Activated naive CD8-positive, alpha-beta T cell treated with anti-CD3 and anti-CD28 coated beads, Interleukin-2, amount 50 U/mL, for 24 hours (primary cell): Measurements from ENCODE around the gene SMCO3.
"Not testable (repeated sequence)": the region's sequence is repeated elsewhere in the genome, so short reads cannot be mapped to it uniquely, and the experiment has no call there.

ENCODE experiments used
- ATAC-seq: fragments of 150-1000 bp; cut with Tn5 transposase; one replicate; pipeline ENCODE4 v1.10.0; 2021
- DNase-seq: peaks from one replicate; pipeline ENCODE4 v3.0.0; 2021
- H3K27ac Mint-ChIP-seq: one replicate; pipeline ENCODE4 v1.8.0; 2021; ENCODE audit warnings: mild to moderate bottlenecking, mixed read lengths
- H3K27me3 Mint-ChIP-seq: one replicate; pipeline ENCODE4 v1.8.0; 2021; ENCODE audit warnings: mixed read lengths
- H3K36me3 Mint-ChIP-seq: one replicate; pipeline ENCODE4 v1.8.0; 2021; ENCODE audit warnings: low read depth, mixed read lengths
- H3K4me1 Mint-ChIP-seq: one replicate; pipeline ENCODE4 v1.8.0; 2021; ENCODE audit warnings: mixed read lengths
- H3K4me3 Mint-ChIP-seq: one replicate; pipeline ENCODE4 v1.8.0; 2021; ENCODE audit warnings: mild to moderate bottlenecking, moderate library complexity, mixed read lengths
- H3K9me3 Mint-ChIP-seq: one replicate; pipeline ENCODE4 v1.8.0; 2021; ENCODE audit warnings: mixed read lengths

SMCO3 gene

DNA sequence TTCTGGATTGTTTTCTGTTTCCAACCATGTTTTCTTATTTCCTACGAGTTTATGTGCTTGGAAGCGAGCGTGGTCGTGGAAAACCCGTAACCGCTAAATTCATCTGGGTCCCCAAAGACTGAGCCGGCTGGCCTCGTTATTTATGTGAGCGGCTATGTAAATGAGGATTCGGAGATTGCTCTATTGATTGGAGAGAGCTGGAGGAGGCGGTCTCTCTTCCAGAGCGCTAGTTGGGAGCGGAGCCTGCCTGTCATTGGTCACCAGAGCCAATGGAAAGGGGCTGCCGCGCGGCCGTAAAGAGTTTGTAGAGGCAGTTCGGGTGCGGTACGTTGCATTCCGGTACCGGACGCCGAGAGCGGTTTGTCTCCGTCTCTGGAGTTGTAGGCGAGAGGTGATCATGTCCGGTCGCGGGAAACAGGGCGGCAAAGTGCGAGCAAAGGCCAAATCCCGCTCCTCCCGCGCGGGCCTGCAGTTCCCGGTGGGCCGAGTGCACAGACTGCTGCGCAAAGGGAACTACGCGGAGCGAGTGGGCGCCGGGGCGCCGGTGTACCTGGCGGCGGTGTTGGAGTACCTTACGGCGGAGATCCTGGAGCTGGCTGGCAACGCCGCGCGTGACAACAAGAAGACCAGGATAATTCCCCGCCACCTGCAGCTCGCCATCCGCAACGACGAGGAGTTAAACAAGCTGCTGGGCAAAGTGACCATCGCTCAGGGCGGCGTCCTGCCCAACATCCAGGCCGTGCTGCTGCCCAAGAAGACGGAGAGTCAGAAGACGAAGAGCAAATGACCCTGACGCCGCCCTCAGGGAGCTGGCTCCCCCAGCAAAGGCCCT lies 39.7 kb downstream of the SMCO3 start:
- peaks cover 15% of the 10 kb centered on the region for H3K36me3 Mint-ChIP-seq
- H3K27ac Mint-ChIP-seq, result peak overlapping the region; percentile 96
- no peaks in the 10 kb centered on the region for H3K9me3 Mint-ChIP-seq
- DNase-seq (peak; percentile 85), ATAC-seq (peak; percentile 66)
- H3K4me1 Mint-ChIP-seq, result peaks cover 61% of the 10 kb centered on the region
- no peaks in the 10 kb centered on the region for H3K27me3 Mint-ChIP-seq
- peak overlapping the region; percentile 98 for H3K4me3 Mint-ChIP-seq

DNA sequence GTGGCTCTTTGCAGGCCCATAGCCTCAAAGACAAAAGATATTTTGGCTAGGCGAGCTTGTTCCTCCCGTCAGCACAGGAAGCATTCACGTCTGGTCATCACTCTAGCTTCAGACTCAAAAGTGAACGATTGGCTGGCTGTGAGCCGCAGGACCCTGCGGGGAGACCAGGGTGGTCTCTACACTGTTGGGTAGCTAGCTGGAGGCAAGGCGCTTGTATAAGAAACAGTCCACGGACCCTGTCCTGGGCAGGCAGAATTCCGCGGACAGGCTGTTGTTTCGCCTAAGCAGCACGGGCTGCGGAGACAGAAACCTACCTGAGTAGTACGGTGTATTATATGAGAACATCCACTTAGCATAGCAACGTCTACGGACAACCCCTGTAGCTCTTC lies 40.3 kb downstream of the SMCO3 start:
- Mint-ChIP-seq H3K27me3 (no peaks in the 10 kb centered on the region), H3K36me3 (peaks cover 21% of the 10 kb centered on the region), H3K4me3 (peak overlapping the region; percentile 98), H3K9me3 (no peaks in the 10 kb centered on the region), H3K27ac (peak overlapping the region; percentile 96), H3K4me1 (peaks cover 66% of the 10 kb centered on the region)
- peak; percentile 1 for ATAC-seq
- peak; percentile 32 for DNase-seq

GRCh38 chr12:14772946-14773345 lies 41.0 kb downstream of the SMCO3 start:
- peaks cover 72% of the 10 kb centered on the region for H3K4me1 Mint-ChIP-seq
- H3K9me3 Mint-ChIP-seq, result no peaks in the 10 kb centered on the region
- peak overlapping the region; percentile 98 for H3K4me3 Mint-ChIP-seq
- peaks cover 23% of the 10 kb centered on the region for H3K36me3 Mint-ChIP-seq
- ATAC-seq, result no peak
- no peaks in the 10 kb centered on the region for H3K27me3 Mint-ChIP-seq
- peak overlapping the region; percentile 44 for H3K27ac Mint-ChIP-seq
- no peak for DNase-seq

DNA sequence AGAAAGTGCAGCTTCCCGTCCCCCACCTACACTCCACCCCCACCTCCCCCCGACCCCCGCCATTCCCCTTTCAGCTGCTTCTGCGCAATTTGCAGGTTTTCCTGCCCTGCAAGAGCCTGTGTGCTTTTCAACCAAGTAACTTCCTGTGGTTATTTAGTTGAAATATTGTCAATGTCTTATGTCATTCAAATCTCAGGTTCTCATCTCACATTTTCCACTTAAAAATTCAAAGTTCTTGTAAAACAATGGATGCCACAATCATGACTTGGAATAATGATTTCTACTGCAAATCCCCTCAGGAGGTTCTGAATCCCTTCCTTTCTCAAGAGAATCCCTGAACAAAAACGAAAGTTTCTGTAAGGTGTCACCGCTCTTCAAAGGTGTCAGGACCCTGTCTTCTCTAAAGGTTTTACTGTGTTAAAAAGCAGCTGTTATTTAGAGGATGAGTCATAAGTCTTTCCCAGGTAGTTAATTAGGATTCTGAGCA lies 42.3 kb downstream of the SMCO3 start:
- H3K4me3 Mint-ChIP-seq, result peak overlapping the region; percentile 94
- DNase-seq (peak; percentile 25), ATAC-seq (no peak)
- H3K27ac Mint-ChIP-seq, result peak overlapping the region; percentile 99
- H3K9me3 Mint-ChIP-seq, result no peaks in the 10 kb centered on the region
- peaks cover 82% of the 10 kb centered on the region for H3K4me1 Mint-ChIP-seq
- peaks cover 35% of the 10 kb centered on the region for H3K36me3 Mint-ChIP-seq
- no peaks in the 10 kb centered on the region for H3K27me3 Mint-ChIP-seq

- peak; percentile 45 for ATAC-seq
- H3K27ac Mint-ChIP-seq, result peak overlapping the region; percentile 99
- H3K4me1 Mint-ChIP-seq, result peaks cover 77% of the 10 kb centered on the region
- peaks cover 5% of the 10 kb centered on the region for H3K9me3 Mint-ChIP-seq
- H3K27me3 Mint-ChIP-seq, result no peaks in the 10 kb centered on the region
- DNase-seq, result peak; percentile 93
- H3K4me3 Mint-ChIP-seq, result peak overlapping the region; percentile 94
- H3K36me3 Mint-ChIP-seq, result peaks cover 43% of the 10 kb centered on the region
These were observed 43.2 kb downstream of the SMCO3 start for GRCh38 chr12:14770496-14771461.

DNA sequence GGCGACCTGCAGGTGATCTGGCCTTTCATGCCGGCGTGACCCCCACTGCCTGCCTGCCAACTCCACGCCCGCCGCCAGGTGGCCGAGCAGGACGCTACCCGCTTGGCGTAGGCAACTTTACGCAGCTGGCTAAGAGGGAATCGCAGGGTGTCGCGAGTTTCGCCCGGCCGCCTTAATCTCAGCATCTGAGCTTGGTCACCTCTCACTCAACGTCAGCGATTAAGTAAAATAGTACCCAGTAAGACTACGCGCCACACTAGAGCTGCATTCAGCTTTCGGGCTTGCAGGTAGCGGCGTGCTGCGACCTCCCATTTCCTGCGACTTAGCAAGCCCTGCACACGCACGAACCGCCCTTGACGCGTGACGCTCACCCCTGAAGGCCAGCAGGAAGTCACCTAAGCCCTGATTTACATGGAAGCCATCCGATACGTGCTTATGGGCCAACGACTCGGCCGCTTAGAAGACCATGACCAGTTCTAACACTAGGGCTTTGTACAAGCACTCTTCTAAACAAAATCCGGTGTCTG lies 44.0 kb downstream of the SMCO3 start:
- H3K4me1 Mint-ChIP-seq, result peaks cover 70% of the 10 kb centered on the region
- DNase-seq, result peak; percentile 90
- peak overlapping the region; percentile 99 for H3K27ac Mint-ChIP-seq
- peaks cover 50% of the 10 kb centered on the region for H3K36me3 Mint-ChIP-seq
- ATAC-seq, result peak; percentile 51
- no peaks in the 10 kb centered on the region for H3K27me3 Mint-ChIP-seq
- peak overlapping the region; percentile 94 for H3K4me3 Mint-ChIP-seq
- H3K9me3 Mint-ChIP-seq, result peaks cover 8% of the 10 kb centered on the region

GRCh38 chr12:14769466-14769968 lies 44.5 kb downstream of the SMCO3 start:
- H3K27me3 Mint-ChIP-seq, result no peaks in the 10 kb centered on the region
- H3K9me3 Mint-ChIP-seq, result peaks cover 8% of the 10 kb centered on the region
- no peak for ATAC-seq
- no peak for DNase-seq
- peak overlapping the region; percentile 94 for H3K4me3 Mint-ChIP-seq
- peak overlapping the region; percentile 99 for H3K27ac Mint-ChIP-seq
- peaks cover 64% of the 10 kb centered on the region for H3K4me1 Mint-ChIP-seq
- peaks cover 53% of the 10 kb centered on the region for H3K36me3 Mint-ChIP-seq

DNA sequence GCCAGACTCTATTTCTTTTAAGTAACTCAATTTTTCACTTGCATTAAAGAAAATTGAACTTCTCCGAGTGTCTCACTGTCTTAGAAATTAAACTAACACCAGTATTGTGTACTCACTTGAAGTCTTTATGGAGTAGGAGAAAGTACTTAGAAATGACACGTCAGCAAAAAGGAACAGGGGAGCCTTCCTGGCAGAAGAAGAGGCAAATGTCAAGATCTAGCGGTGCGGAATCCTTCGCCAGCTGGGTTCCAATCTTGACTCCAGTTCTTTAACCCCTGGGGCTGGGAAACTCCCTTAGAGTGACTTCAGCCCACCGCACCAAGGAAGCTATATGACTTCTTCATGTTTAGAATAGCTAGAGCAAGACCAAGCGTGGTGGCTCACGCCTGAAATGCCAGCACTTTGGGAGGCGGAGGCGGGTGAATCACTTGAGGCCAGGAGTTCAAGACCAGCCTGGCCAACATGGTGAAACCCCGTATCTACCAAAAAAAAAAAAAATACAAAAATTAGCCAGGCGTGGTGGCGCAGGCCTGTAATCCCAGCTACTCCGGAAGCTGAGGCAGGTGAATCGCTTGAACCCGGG lies 45.1 kb downstream of the SMCO3 start:
- Mint-ChIP-seq H3K27ac (peak overlapping the region; percentile 99), H3K27me3 (no peaks in the 10 kb centered on the region), H3K36me3 (peaks cover 55% of the 10 kb centered on the region), H3K4me3 (peak overlapping the region; percentile 94), H3K9me3 (peaks cover 8% of the 10 kb centered on the region), H3K4me1 (peaks cover 60% of the 10 kb centered on the region)
- DNase-seq, result peak; percentile 51
- peak; percentile 14 for ATAC-seq

DNA sequence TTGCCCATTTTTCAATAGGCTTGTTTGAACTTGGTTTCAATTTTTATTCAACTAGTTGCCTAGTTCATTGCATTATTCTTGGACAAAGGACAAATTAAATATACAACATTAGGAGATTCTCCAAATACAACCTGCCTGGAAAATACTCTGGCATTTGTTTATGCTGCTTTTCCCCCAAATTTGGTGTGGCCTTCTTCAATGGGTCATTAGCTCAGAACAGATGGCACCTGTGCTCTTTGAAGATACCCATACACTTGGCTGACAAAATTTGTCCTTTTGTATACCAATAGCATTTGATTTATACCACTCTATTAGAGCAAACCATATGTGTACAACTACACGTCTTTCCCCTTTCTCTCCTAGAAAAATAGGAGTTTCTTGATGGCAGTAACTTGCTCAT lies 46.4 kb downstream of the SMCO3 start:
- ATAC-seq, result no peak
- peak overlapping the region; percentile 37 for H3K4me3 Mint-ChIP-seq
- no peak for DNase-seq
- H3K9me3 Mint-ChIP-seq, result peaks cover 8% of the 10 kb centered on the region
- peaks cover 48% of the 10 kb centered on the region for H3K4me1 Mint-ChIP-seq
- peaks cover 60% of the 10 kb centered on the region for H3K36me3 Mint-ChIP-seq
- H3K27me3 Mint-ChIP-seq, result no peaks in the 10 kb centered on the region
- H3K27ac Mint-ChIP-seq, result peak overlapping the region; percentile 18

DNA sequence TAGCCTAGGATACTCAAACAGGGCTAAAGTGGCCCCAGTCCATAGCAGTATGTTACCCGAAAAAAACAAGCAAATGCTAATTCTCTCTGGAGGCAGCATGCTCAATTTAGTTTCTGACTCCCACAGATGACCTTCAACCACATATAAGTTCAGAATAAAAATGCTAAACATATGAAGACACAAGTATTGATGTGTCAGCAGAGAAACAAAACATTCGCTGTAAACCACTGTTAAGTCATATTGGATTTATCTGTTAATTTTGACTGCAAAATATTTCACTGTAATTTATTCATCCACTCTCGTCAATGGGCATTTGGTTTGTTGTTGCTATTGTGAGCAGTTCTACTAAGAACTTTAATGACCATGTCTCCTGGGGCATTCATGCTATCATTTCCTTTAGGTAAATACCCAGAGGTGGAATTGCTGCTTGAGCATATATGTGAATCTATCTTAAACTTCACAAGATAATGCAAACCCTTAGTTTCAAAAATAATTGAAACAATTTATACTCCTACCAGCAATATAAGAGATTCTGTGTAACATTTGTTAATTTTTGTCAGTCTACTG lies 47.2 kb downstream of the SMCO3 start:
- Mint-ChIP-seq H3K4me1 (peaks cover 46% of the 10 kb centered on the region), H3K27me3 (no peaks in the 10 kb centered on the region), H3K27ac (no peak overlapping the region), H3K36me3 (peaks cover 69% of the 10 kb centered on the region), H3K9me3 (peaks cover 13% of the 10 kb centered on the region), H3K4me3 (no peak overlapping the region)
- no peak for DNase-seq
- ATAC-seq, result no peak

GRCh38 chr12:14766020-14766419 lies 48.0 kb downstream of the SMCO3 start:
- H3K27ac Mint-ChIP-seq, DNase-seq, ATAC-seq, H3K27me3 Mint-ChIP-seq, H3K4me3 Mint-ChIP-seq: not testable (repeated sequence)
- Mint-ChIP-seq H3K9me3 (peaks cover 19% of the 10 kb centered on the region), H3K4me1 (peaks cover 42% of the 10 kb centered on the region), H3K36me3 (peaks cover 76% of the 10 kb centered on the region)

DNA sequence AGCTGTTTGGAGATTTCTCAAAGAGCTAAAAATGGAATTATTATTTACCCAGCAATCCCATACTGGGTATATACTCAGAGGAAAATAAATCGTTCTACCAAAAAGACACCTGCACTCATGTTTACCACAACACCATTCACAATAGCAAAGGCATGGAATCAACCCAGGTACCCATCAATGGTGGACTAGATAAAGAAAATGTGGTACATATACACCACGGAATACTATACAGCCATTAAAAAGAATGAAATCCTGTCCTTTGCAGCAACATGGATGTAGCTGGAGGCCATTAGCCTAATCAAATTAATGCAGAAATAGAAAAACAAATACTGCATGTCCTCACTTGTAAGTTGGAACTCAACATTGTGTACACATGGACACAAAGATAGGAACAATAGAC lies 48.6 kb downstream of the SMCO3 start:
- no peak overlapping the region for H3K4me3 Mint-ChIP-seq
- no peaks in the 10 kb centered on the region for H3K27me3 Mint-ChIP-seq
- peaks cover 37% of the 10 kb centered on the region for H3K4me1 Mint-ChIP-seq
- H3K27ac Mint-ChIP-seq, result no peak overlapping the region
- peaks cover 75% of the 10 kb centered on the region for H3K36me3 Mint-ChIP-seq
- no peak for DNase-seq
- no peak for ATAC-seq
- peaks cover 19% of the 10 kb centered on the region for H3K9me3 Mint-ChIP-seq

DNA sequence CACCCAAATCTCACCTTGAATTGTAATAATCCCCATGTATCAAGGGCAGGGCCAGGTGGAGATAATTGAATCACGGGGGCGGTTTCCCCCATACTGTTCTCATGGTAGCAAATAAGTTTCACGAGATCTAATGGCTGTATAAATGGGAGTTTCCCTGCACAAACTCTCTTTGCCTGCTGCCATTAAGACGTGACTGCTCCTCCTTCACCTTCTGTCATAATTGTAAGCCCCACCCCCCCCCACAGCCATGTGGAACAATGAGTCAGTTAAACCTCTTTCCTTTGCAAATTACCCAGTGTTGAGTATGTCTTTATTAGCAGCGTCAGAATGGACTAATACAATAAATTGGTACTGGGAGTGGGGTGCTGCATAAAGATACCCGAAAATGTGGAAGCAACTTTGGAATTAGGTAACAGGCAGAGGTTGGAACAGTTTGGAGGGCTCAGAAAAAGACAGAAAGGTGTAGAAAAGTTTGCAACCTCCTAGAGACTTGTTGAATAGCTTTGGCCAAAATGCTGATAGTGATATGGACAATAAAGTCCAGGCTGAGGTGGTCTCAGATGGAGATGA lies 54.2 kb downstream of the SMCO3 start:
- not testable (repeated sequence) for H3K27ac Mint-ChIP-seq, DNase-seq, H3K27me3 Mint-ChIP-seq, ATAC-seq, H3K4me3 Mint-ChIP-seq
- peaks cover 24% of the 10 kb centered on the region for H3K9me3 Mint-ChIP-seq
- H3K4me1 Mint-ChIP-seq, result peaks cover 10% of the 10 kb centered on the region
- H3K36me3 Mint-ChIP-seq, result peaks cover 45% of the 10 kb centered on the region
